SK-MEL-5 (cell line): ENCODE results near the gene GTF2A1. TPM values are rescaled to one million over a fixed set of nuclear protein-coding genes. Genes with fewer than 3 reads are reported as not detected.
A peak's percentile ranks its signal among the peaks of the same experiment; 100 is the strongest.

Experiments
- DNase-seq: peaks from one replicate; pipeline ENCODE4 v3.0.0-alpha.2; 2016; ENCODE audit warnings: low read depth, low spot score
- in situ Hi-C: cut with HindIII; loops from 2 replicates; pipeline ENCODE4 v1.10.0; 2016; ENCODE audit warnings: low sequenced_read_pairs, high pct_unique_total_duplicates, low pct_unique_long_range_greater_than_20kb
- total RNA-seq: library from RNA; depleted of rRNA; stranded (reverse); fragments of >200 nt; shearing (Covaris generic); gene quantifications from 2 replicates; pipeline ENCODE4 v1.2.3, GENCODE V29; 2014

The GTF2A1 gene
- total RNA-seq, 1 experiment from 2014 or later, result 35.2 TPM

DNA sequence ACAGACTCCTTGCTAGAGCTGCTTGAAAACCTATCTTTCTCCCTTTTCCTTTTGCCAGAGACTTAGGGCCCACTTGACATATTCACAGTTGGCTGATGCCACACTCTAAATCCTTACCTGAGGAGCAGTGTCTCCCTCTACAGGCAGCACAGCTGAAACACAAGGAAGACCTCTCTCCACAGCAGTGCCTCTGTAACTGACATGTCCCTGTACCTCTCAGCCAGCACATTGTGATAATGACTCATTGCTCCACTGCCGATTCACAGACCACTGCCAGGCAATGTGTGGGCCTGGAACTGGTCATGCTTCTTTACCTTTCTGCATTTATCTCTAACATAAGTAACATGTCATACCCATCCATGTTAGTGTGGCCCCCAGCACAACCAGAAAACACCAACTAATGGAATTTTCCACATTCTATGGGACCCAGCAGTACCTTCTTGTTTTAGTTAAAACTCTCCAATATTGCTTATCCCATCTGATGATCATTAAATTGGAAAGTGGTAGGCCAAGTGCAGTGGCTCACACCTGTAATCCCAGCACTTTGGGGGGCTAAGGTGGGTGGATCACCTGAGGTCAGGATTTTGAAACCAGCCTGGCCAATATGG is 56.5 kb downstream of the GTF2A1 start:
- peak; percentile 93 for DNase-seq
- in situ Hi-C loops, result no loop called here

DNA sequence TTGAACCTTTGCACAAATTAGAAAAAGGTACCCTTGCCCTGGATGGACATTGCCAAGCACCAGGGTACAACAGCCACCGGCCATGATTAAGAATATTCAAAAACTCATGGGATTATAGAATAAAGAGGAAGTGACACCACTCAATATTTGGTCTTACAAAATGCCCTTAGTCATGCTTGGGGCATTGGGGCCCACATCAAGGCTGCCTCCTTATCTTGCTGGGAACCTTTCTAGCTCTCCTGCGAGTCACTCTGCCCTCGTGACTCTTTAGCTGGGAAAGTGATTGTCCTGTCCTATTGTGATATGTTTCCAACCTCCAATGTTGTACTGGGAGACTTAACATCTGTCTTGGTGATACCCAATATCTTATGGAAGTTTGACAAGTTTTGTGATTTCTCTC is 57.8 kb downstream of the GTF2A1 start:
- DNase-seq, result no peak
- in situ Hi-C loops, result no loop called here

- in situ Hi-C loops, result no loop called here
- no peak for DNase-seq
Observed at GRCh38 chr14:81161749-81162148, 59.0 kb downstream of the GTF2A1 start.

DNA sequence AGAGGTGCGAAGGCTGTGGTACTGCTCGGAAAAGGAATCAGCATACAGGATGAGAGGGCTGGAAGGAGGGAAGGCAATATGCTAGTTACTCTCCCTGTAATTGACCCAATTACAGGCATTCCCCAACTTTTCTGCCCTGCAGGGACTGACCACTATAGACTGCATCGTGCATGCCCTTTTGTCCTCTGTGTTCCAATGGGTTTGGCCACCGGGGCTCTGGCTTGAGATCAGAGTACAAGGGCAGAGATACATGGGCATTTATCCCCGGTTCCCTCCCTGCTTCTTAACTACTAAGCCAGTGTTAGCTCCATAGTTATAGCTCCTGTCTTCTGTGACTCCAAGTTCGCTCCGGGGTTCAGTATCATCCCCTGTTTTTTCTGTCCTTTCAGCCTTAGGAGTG is 59.7 kb downstream of the GTF2A1 start:
- no peak for DNase-seq
- in situ Hi-C loops, result no loop called here

- in situ Hi-C loops, result no loop called here
- peak; percentile 56 for DNase-seq
Observed at GRCh38 chr14:81157431-81157830, 63.3 kb downstream of the GTF2A1 start.

- in situ Hi-C loops, result no loop called here
- no peak for DNase-seq
Observed at GRCh38 chr14:81153187-81153586, 67.6 kb downstream of the GTF2A1 start.

DNA sequence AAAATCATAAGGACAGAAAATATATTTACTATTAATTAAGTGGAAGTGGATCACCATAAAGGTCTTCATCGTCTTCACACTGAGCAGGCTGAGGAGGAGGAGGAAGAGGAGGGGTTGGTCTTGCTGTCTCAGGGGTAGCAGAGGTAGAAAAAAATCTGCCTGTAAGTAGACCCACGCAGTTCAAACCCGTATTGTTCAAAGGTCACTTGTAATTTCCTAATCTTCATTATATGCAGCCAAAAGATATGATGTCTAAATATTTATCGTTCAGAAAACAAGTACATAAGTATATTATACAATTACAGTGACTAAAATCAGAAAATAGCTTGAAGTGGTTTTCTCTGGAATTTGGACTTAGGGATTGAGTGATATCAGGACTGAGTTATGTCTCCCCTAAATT is 72.1 kb downstream of the GTF2A1 start:
- in situ Hi-C loops, result no loop called here
- DNase-seq, result no peak

- in situ Hi-C loops, result no loop called here
- no peak for DNase-seq
Observed at GRCh38 chr14:81147140-81147897, 73.4 kb downstream of the GTF2A1 start.

DNA sequence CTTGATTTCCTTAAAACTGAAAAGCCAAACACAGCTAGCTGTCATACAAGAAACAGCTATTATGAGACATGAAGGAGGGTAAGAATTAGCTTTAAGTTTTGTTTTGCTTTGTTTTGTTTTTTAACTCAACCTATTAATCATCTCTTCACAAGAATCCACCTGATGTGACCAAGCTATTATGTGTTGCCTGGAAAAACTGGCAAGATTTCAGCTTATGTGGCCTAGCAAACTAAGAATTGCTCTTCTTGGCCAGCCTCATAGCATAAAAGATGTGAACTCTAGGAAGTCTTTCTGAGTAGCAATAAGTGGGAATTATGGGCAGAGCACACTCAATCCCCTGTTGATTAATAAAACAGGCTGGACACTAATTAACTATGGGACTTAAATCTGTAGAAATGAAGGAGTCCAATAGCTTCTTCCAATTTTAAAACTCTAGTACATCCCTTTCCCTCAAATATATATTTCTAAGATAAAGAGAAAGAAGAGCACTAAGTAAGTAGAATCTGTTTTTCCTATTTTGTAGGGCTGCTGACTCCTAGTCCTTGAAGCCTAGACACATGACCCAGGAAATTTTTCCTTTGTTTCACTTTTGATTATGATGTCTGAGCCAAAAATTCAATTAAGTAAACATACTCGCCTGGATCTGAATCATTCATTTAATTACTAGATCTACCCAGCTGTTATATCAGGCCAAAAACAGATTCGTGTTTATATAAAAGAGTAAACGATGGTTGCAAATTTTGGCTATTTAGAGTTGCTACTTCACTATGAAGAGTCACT is 75.7 kb downstream of the GTF2A1 start:
- in situ Hi-C loops, result no loop called here
- DNase-seq, result no peak

DNA sequence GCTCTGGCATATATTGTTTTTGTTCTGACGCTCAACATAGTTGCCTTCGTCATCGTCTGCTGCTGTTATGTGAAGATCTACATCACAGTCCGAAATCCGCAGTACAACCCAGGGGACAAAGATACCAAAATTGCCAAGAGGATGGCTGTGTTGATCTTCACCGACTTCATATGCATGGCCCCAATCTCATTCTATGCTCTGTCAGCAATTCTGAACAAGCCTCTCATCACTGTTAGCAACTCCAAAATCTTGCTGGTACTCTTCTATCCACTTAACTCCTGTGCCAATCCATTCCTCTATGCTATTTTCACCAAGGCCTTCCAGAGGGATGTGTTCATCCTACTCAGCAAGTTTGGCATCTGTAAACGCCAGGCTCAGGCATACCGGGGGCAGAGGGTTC is 77.0 kb downstream of the GTF2A1 start:
- in situ Hi-C loops, result no loop called here

GRCh38 chr14:81141426-81141825 is 79.3 kb downstream of the GTF2A1 start:
- DNase-seq, result no peak
- in situ Hi-C loops, result no loop called here

More for the DNA sequence above, 77.0 kb downstream of the GTF2A1 start:
- no peak for DNase-seq

GRCh38 chr14:81138429-81138828 is 82.3 kb downstream of the GTF2A1 start:
- no peak for DNase-seq

DNA sequence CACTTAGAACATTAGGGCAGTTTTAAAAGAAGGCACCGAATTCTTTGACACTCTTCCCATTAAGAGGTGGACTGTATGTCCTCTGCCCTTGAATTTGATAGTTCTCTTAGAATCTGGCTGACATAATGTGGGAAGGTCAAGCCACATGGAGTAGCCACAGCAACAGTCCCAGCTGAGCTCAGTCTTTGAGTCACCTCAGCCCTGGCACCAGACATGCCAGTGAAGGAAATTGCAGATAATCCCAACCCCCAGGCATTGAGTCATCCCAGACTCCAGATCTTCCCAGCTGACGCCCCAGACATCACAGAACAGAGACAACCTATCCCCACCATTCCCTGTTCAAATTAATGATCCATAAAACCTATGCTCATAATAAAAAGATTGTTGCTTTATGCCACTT is 83.4 kb downstream of the GTF2A1 start:
- in situ Hi-C loops, result no loop called here
- no peak for DNase-seq

More at GRCh38 chr14:81138429-81138828, 82.3 kb downstream of the GTF2A1 start:
- in situ Hi-C loops, result no loop called here

GRCh38 chr14:81133400-81133799 is 87.4 kb downstream of the GTF2A1 start:
- no peak for DNase-seq
- in situ Hi-C loops, result no loop called here

DNA sequence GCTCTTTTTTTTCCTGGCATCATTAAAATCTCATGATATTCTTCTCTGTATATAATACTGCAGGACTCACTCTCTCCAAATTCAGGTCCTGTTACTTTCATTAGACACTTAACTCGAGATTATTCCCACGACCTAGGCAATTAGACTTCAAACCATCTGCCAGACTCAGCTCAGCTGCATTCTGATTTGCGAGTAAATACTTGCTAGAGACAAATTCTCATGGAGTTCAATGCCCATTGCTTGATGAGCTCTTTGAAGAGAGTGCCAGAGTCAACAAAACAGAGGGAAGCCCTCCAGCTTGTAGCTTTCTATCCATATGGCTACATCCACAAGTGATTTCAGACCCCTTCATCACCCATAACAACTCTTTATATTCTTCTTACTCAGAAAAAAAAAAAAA is 88.3 kb downstream of the GTF2A1 start:
- in situ Hi-C loops, result no loop called here
- no peak for DNase-seq

- in situ Hi-C loops, result no loop called here
- no peak for DNase-seq
Observed at GRCh38 chr14:81129242-81129641, 91.5 kb downstream of the GTF2A1 start.

GRCh38 chr14:81127785-81128184 is 93.0 kb downstream of the GTF2A1 start:
- DNase-seq, result no peak

DNA sequence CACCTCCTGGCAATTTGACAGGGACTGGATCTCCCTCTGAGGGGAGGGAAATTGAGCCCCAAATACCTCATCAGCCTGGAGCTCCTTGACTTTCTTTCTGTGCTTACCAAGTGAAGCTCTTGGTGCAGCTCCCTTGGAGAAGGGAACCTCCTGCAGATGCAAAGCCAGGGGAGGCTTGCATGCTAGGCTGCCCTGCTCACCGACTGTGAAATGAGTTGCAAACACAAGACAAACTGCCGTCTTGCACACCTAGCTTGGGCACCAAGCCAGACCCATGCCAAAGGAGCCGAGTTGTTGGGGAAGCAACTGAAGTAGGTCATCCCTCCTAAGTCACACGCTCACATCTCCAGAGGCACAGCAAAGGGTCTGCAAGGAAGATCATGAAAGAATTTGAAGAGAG is 95.2 kb downstream of the GTF2A1 start:
- no peak for DNase-seq
- in situ Hi-C loops, result no loop called here

More at GRCh38 chr14:81127785-81128184, 93.0 kb downstream of the GTF2A1 start:
- in situ Hi-C loops, result no loop called here
